Measurements from ENCODE around the gene ENTPD5.
"Not testable (repeated sequence)": the region's sequence is repeated elsewhere in the genome, so short reads cannot be mapped to it uniquely, and the experiment has no call there.

ENTPD5 gene

DNA sequence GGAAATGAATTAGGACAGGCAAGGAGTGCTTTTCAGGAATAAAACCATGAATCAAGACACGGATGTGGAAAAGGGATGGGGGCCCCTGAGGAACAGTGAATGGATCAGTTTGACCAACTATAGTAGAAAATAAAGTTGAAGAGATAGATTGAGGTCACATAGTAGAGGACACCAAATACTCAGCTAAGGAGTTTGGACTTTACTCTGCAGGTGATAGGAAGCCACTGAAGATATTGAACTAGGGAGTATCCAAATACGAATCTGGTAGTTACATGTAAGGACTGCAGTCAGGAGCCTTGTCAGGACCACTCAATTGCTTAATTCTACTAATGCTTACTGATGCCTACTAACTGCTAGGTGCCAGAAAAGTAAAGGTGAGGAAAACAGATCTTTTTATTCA, 20.4 kb downstream of the ENTPD5 start:
- DNase-seq: no peak

DNA sequence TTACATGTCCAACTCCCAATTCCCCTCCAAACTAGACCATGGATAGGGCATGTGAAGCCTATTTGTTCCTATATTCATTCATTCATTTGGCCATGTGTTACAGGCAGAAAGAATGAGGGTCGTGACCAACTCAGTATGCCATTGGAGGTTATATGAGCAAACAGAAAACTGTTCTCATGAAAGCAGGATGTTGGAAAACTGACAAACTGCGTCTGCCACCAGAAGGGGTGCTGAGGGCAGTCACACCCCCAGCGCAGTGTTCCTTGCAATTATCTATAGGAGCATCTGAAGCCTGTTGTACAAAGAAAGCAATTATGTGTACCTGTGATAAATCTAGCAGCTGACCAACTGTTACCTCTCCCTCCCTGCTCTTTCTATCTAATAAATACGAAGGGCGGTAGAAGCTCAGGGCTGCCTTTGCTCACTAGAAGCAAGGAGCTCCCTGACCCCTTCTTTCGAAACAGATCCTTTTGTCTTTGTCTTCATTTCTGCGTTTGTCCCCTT, 21.1 kb downstream of the ENTPD5 start:
- no peak for DNase-seq

DNA sequence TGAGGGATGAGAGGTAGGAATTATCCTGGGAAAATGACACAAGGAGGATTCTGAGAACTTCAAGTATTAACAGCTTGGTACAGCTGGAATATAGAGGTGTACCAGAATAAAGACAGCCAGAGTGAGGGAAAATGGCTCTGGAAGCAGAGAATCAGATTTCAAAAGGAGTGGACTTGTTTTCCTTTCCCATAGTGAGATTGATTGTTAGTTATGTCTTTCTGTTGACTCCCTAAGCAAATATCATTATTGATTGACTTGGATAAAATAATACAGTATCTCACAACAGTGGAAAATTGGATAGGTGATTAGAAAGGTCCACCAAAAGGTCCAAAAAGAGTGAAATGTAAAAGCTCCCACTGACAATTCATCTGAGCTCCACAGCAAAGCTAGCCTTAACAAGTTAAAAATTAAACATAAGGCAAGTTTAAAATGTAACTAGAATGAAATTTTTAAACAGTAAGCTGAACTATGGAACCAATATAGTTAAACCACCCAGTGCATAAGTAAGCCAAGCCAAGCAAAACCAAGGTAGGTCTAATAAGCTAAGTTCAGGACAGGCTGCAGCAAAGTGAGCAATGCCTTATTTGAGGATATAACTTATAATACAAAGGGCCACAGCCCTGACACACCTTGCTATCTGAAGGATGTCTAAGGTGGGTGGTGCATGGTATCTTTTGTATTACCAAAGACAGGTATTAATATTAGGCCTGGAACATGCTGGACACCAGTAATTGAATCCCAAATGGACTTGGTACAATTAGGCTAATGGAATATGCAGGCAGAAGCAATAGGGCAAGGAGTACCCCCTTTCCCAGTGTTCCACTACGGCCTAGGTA, 21.8 kb downstream of the ENTPD5 start:
- DNase-seq: no peak

DNA sequence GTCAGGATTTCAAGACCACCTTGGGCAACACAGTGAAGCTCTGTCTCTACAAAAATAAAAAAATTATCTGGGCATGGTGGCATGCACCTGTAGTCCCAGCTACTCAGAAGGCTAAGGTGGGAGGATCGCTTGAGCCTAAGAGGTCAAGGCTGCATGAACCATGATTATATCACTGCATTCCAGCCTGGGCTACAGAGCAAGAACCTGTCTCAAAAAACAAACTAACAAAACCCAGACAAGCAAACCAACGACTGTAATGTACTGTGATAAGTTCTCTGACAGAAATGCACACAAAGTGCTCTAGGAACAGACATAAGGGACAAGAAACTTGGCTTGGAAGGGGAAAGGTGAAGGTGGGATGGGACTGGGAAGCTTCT, 22.4 kb downstream of the ENTPD5 start:
- no peak for DNase-seq

DNA sequence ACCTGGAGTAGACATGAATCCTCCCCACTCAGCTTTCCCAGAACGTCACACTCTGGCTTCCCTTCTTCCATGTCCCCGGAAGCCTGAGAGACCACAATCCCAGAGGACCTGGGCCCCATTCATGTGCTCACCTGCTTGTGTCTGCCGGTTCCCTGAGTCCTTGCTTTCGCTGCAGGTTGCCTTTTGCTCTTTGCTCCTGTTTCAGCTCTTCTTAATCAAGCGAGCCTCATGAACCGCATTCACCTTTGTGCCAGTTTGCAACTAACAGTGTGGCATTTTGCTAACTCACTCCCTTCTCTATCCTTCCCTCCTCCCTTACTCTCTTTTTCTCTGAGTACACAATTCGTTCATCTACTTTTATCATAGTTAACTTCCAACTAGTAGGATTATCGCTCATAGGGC, 23.1 kb downstream of the ENTPD5 start:
- no peak for DNase-seq

DNA sequence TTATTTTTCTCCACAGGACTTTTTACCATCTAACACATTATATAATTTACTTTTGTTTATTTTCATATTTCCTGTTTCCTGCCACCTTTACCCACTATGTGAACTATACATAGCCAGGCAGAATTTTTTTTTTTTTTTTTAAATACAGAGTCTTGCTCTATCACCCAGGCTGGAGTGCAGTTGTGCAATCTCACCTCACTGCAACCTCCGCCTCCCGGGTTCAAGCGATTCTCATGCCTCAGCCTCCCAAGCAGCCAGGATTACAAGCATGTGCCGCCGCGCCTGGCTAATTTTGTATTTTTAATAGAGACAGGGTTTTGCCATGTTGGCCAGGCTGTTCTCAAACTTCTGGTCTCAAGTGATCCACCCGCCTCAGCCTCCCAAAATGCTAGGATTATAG, 24.2 kb downstream of the ENTPD5 start:
- not testable (repeated sequence) for DNase-seq

DNA sequence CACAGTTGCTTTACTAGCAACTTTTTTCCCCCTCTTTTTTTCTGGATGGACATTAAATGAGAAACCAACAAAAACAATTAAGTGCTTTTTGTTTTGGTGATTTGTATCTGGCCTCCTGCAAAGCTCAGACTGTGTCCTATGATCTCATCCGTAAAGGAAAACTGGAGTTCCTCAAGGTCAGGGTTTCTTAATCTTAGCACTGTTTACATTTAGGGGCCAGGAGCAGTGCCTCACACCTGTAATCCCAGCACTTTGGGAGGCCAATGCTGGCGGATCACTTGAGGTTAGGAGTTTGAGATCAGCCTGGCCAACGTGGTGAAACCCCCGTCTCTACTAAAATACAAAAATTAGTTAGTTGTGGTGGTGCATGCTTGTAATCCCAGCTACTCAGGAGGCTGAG, 28.0 kb downstream of the ENTPD5 start:
- DNase-seq: no peak

DNA sequence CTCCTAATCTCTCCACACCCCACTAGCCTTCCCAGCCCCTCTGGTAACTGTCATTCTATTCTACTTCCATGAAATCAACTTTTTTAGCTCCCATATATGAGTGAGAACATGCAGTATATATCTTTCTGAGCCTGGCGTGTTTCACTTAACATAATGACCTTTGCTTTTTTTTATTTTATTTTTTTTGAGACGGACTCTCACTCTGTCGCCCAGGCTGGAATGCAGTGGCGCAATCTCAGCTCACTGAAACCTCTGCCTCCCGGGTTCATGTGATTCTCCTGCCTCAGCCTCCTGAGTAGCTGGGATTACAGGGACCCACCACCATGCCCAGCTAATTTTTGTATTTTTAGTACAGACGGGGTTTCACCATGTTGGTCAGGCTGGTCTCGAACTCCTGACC, 30.4 kb downstream of the ENTPD5 start:
- DNase-seq: not testable (repeated sequence)

DNA sequence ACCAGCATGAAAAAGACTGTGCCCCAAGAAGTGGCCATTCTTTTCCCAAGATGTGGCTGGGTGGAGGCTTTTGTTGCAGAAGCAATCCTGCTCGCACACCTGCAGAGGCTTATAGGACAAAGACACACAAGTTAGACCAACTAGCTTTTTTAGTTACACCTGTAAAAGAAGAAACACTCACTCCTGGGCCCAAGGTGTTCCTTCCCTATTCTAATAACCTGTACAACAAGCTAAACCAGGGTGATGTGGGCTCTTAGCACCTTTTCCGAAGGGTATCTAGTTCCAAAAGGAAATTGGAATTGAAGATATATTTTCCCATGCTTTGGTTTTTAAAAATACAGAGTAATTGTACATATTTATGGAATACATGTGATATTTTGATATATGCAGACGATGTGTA, 31.0 kb downstream of the ENTPD5 start:
- DNase-seq: no peak

DNA sequence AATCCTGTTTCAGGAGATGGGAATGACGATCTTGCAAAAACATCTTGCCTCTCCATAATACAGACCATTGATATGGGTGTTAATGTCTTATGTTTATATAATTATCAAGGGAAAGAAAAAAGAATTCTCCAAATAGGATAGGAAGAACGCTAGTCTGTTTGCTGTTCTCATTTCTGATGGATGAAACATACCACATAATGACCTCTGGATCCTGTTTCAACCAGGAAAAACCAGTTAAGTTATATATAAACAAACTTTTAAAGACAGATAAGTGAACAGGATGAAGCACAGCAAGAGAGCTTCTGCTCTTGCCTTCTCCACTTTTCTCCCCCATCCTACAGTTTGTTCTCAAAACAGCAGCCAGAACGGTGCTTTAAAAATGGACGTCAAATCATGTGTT, 41.2 kb downstream of the ENTPD5 start:
- DNase-seq: no peak

DNA sequence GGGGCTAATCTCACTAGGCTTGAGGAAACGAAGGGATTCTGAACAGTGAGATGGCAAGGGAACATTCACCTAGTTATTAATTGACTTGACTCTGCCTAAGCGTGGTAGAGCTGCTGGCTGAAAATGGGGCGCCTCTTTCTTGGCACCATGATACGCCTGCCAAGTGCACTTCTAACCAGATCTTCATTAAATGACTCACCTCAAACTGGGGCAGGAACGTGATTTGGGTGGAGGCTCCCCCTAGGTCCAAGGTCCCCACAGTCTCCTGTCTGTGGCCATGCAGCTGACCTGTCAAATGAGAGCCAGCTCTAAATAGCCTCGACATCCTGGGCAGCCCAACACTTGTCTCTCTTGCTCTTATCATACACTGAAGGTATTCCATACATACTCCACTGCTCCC, 43.0 kb downstream of the ENTPD5 start:
- DNase-seq: no peak

DNA sequence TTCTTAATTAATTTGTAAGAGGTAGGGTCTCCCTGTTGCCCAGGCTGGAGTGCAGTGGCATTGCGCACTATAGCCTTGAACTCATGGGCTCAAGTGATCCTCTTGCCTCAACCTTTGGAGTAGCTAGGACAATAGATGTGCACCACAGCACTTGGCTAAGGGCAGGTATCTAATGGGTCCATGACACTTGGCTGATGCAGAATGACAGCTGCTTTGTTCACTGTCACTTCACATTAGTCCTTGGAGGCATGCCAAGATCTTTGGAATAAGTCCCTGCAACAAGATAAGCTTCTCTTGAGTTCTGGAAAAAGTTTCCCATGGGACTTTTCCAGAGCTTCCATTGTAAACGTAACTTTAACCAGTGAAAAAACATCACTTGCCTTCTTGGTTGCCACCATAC, 45.6 kb downstream of the ENTPD5 start:
- no peak for DNase-seq

DNA sequence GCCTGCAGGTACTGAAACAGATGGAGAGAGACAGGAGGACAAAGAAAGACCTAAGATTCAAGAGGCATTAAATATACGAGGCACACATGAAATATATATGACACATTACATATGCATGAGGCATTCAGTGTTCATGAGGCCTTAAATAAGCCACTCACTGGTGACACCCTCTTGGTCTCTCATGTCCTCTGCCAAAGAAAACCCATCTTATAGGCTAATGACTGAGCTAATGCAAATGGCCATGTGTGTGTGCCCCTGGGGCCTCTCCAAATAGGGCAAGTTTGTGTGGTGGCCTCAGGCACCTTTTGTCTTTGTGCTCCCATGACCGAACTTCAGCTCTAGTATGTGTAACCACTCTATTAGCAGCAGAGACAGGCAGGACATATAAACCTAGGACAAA, 50.2 kb downstream of the ENTPD5 start:
- no peak for DNase-seq

DNA sequence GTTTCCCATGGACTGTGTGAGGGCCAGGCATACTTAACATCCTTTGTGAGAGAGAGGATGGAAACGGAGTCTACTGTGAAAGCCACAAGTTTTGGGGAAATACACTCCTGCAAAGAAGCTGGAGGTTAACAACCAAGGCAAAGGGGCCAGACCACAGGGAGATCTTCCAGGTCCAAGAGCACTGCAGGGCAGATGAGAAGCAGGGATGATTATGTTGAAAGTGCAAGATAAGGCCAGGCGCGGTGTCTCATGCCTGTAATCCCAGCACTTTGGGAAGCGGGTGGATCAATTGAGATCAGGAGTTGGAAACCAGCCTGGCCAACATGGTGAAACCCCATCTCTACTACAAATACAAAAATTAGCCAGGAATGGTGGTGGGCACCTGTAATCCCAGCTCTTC, 53.9 kb downstream of the ENTPD5 start:
- no peak for DNase-seq

DNA sequence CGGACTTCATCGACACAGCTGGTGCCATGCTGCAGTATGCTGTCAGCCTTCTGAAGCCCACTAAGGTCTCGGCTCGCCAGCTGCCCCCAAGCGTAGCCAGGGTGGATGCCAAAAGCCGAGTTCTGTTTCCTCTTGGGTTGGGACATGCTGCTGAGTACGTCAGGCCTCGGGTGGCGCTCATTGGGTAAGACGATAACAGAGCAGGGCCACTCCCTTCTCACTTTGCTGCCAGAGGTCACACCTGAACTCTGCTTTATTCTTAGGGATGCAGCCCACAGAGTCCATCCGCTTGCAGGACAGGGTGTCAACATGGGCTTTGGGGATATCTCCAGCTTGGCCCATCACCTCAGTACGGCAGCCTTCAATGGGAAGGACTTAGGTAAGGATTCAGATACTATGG, 57.9 kb downstream of the ENTPD5 start:
- DNase-seq: no peak

DNA sequence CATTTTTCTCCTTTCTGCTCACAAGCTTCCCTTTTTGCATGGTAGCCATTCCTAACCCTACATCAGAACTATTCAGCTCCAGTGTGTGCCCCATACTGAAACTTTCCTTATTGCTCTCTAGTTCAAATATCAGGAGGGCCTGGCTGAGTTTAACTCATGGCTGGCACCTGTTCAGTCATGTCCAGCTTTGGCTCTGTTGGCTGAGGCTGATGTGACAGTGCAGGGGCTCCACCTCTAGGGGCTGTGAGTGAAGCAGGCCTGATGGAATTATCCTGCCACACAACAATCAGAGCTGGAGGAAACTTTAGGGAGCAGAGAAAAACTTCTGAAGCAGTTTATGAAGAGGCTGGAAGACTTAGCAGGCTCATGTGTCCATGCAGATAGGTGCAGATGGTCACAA, 60.5 kb downstream of the ENTPD5 start:
- DNase-seq: no peak

DNA sequence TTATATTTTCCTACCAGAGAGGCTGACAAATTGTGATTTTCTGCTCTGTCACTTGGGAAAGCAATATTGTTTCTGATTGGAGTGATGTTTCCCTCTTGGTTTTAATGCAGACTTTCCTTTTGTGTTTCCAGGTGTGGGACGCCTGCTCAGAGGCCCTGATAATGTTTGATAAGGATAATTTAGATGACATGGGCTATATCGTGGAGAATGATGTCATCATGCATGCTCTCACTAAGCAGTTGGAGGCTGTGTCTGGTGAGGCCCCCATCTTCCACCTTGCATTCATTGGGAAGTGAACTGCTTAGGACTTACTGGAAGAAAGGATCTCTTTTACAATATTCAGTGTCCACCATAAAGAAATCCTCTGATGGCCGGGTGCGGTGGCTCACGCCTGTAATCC, 63.4 kb downstream of the ENTPD5 start:
- no peak for DNase-seq

DNA sequence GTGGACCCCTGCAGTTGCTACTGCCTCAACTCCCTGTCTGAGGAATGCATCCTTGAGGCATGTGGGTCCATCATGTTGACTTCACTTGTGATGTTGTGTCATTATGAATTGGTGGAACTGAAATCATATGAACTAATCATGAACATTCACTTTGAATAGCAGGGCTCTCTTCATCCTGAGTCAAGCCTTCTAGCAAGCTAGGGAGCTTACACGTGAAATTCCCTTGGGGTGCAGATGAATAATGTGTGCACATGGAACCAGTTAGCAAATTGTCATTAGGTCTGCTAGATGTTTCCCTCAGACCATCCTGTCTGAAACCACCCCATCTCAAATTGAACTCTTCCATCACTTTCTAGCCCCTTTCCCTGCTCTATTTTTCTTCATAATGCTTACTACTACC, 65.4 kb downstream of the ENTPD5 start:
- DNase-seq: no peak

DNA sequence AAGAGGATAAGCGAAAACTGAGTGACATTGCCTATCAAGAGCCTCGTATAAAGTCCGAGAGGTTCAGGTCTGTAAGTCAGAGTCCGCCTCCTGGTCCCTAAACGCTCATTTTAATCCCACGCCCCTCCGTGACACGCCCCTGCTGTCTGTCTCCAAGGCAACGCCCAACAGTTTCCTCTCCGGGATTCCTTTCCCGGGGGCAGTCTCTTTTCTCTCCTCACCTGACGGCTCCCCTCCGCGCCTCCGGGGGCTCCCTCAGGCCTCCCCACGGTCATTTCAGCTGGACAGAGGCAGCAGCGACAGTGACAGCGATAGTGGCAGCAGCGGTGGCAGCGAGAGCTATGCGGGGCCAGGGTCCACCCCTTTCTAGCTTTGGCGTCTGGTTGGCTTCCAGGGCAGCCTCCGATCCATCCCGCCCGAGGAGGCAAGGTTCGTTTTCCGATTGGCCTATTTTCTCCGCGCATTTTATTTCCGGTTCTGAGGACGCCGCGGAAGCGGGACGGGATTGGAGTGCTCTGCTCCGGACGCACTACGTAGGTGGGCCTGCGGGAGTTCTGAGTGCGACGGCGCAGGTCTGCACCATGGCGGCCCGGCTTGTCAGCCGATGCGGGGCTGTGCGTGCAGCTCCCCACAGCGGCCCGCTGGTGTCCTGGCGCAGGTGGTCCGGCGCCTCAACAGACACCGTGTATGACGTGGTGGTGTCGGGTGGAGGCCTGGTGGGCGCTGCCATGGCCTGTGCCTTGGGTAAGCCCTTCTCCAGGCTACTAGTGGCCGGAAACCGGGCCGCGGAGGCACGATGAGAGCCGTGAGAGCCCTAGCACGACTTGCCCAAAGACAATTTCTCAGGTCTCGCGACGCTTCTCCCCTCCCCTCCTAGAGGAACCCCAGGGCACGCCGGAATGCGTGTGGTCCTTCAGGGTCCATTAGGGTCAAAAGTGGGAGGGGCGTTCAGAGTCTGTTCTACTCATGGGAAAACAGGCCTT, 69.0 kb downstream of the ENTPD5 start, which contains the start of the genes COQ6 and FAM161B:
TSS of gene COQ6 (plus strand) at position 551 of the 983 bp plus-strand sequence. CDS start at position 582, 31 bp downstream.
TSS of gene FAM161B (minus strand) at position 343 of the 983 bp plus-strand sequence. CDS start at position 275, 68 bp downstream.
- DNase-seq: peak; percentile 98

DNA sequence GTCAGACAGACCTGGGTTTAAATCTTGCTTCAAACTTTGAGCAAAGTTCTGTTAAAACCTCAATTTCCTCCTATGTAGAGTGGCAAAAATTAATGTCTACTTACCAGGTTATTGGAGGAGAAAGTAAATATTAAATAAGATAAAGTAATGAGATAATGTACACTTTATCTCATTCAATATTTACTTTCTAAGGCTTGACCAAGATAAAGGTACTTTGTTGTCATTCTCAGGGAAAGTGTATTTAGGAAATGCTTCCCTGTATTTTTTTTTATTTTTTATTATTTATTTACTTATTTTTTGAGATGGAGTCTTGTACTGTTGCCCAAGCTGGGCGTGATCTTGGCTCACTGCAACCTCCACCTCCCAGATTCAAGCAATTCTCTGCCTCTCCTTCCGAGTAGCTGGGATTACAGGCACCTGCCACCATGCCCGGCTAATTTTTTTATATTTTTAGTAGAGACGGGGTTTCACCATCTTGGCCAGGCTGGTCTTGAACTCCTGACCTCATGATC, 73.9 kb downstream of the ENTPD5 start:
- no peak for DNase-seq

DNA sequence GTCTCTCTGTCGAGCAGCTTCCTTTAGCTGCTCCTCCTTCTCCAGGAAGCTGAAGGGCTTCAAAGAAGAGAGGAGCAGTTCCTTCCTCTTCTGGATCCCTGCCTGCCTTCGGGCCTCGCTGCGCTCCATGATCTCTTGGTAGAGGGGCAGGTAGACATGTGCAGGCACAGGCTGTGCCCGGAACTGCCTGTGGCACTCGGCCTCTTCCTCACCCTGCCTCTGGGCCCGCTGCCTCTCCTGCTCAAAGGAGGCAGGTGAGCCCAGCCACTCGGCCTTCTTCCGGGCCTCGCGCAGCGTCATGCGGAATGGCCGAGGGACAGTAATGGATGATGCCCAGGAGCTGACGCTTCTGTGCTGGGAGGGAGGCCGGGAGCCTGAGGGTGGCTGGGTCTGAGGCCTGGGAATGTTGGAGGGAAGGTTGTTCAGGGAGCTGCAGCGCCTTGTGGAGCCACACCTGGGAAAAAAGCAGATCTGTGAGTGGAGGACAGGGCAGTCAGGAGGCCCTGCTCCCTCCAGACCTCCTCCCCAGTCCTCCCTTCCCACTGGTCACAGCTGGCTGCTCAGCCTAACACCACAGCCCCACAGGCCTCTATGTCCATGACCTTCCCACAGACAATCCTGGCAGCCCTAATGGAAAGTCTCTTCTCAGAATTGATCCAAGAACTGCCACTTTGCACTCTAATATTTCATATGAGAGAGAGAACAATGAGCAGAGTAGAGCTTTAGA, 74.5 kb downstream of the ENTPD5 start:
- DNase-seq: no peak

DNA sequence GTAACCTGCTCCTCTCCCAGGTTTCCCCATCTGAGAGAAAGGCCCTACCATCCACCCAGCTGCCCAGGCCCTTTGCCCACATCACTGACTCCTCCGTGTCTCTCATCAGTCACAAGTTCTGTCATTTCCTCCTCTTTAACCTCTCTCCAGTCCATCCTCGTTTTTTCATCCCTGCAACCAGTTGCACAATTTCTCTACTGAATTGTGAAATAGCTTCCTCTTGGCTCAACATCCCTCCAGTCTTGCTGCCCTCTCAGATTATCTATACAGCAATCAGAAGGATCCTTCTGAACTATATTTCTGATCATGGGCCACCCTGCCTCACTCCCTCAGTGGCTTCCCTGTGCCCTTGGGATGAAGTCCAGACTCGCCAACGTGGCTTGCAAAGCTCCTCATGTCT, 76.0 kb downstream of the ENTPD5 start:
- no peak for DNase-seq

Data from fibroblast of skin of back (primary cell).